Suprapubic skin (tissue), 3 donors: Measurements from ENCODE around the gene CYP3A4.

ENCODE experiments used
- CTCF ChIP-seq, 2 donors: fragments of 200-600 bp in 1 of 2; fragments of 450-650 bp in 1 of 2; sonication (generic) in 1 of 2; IDR thresholded peaks; one replicate each; pipeline ENCODE4 v1.5.1; 2016 to 2019; ENCODE audit warnings: antibody characterized with exemption in 2 of 2, mild to moderate bottlenecking in 1 of 2, moderate library complexity in 1 of 2
- EP300 ChIP-seq: sonication (generic); formaldehyde crosslinking; IDR thresholded peaks from one replicate; pipeline ENCODE4 v1.6.1; 2017; ENCODE audit warnings: antibody characterized with exemption

DNA sequence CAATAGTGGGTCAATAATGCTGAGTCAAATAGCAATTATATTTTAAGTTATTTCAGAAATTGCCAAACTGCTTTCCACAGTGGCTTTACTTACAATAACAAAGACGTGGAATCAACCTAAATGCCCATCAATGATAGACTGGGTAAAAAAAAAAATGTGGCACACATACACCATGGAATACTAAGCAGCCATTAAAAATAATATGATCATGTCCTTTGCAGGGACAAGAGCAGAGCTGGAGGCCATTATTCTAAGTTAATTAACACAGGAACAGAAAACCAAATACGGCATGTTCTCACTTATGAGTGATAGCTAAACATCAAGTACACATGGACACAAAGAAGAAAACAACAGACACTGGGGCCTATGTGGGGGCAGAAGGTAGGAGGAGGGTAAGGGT is 15.0 kb upstream of the CYP3A4 start:
- TF ChIP-seq CTCF (IDR thresholded peaks at IDR 0.05) (no peak), EP300 (no peak)
